HG03060 (cell line): ENCODE measurements around the gene EML5.

Experiments used
- ATAC-seq: cut with Tn5 transposase; IDR thresholded peaks from one replicate; pipeline ENCODE4 v1.9.1; 2021; ENCODE audit warnings: low read depth, moderate number of reproducible peaks; ENCODE audit not compliant: unreplicated experiment

The EML5 gene

DNA sequence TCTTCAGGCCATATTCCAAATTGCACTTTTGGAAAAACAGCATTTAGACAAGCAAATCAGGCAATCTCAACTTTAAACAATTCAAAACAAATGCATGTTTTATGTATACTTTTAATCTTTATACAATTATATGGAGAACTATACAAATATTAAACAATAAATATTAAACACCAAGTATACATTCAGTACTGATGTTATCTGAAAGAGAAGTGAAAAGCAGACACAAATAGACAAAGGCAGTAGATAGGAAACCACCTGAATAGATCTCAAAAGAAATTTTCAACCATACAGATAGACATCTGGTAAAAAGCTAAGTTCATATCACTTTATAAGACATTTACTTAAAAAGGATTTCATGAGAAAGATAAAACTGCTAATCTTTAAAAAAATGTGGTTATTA is 164.7 kb downstream of the EML5 start:
- no peak for ATAC-seq

DNA sequence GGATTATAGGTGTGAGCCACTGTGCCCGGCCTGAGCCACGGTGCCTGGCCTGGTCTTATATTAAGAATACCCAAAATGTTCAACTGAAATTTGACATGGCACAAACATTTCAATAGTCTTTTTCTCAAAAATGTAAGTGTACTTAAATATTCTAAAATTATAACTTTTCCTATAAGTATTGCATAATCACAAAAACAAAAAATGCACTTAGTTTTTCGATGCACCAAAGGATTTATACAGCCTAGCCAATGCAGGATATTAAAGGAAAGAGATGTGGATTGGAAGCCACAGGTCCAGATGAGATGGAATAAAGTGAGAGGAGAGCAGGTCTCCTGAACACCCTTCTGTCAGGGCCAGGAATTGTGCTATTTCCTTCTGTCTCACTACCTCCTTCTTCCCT is 167.1 kb downstream of the EML5 start:
- ATAC-seq = no peak

DNA sequence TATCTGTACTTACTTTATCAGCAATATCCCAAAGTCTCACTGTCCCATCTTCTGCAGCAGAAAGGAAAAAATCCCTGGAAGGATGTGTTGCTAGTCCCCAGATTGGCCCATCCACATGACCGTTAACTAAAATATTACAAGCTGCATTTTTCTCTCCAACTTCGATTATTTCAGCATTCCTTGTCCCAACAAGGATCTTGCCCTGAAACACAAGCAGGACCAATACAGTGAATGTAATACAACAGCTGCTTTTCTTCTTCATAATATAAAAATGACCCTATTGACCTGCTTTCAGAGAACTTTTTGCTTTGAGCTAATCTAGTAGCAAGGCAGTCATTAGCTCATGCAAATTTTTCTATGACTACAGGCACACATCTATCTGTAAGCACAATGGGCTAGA is 171.7 kb downstream of the EML5 start:
- ATAC-seq = no peak

DNA sequence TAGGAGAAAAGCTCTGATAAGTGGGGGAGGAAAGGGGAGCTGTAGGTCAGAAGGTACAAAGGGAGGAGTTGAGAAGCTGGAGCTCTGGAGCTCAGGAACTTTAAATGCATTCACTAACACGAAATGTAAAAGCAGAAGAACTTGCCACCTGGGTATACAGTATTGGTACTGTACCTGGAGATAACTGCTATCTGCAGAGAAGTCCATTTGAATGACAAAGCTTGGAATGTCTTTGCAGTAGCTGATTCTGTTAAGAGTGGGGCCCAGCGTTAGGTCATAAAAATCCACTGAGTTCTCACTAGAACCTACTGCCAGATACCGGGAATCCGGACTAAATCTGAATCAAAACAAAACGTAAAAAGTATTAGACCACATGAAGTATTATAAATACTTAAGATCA is 174.3 kb downstream of the EML5 start:
- no peak for ATAC-seq

DNA sequence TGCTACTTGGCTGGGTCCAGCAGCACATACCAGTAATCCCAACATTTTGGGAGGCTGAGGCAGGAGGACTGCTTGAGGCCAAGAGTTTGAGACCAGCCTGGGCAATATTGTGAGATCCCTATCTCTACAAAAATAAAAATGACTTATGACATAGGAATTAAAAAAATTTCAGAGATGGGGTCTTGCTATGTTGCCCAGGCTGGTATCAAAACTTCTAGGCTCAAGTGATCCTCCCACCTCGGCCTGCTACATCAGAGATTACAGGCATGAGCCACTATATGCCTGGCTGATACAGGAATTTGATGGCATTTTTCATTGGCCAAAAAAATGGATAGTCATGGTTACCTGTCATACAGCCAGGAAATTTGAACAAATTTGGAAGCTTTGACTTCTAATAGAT is 175.3 kb downstream of the EML5 start:
- ATAC-seq = no peak

DNA sequence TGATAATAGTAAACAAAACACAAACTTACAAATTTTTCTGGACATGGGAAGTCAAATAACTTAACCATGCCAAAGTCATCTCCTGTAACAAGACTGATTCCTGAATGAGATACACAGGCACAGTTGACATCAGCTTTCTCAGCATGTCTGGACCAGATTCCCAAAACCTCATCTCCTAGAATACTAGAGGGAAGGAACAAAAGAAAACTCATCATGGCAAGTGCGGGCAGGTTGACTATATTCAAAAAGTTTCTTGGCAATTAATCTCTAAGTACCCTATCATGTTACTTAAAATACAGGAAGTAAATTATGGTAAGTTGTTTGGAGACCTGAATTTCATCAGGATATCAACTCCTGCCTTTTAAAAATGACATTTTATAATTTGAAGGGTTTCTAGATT is 176.1 kb downstream of the EML5 start:
- ATAC-seq = no peak

DNA sequence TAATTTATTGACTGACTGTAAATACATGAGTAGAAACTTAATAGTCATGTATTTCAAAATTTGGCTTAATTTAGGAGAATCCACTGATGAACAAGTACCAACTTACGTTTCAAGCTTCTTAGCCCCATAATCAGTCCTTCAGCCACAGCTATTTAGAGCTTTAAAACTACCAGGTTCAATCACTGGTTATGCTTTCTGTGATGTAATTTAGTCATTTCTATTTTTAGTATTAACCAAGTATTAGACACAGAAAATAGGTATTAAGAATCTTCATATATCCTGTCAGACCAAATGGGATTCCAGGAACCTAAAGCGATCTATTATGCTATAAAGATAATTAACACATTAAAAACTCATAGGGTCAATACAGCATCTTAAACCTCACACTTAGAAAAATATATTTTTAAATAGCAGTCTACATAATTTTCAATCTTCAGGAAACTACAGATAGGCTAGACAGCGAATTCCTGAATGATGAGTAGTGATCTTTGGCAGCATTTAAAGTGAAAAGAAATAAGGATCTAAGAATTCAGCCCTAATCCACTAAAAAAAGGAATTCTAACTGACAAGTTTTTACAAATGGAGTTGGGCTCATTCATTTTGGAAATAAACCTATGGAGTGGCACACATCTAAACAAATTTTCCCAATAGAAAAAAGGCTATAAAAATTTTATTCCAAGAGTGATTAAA is 178.4 kb downstream of the EML5 start:
- no peak for ATAC-seq

DNA sequence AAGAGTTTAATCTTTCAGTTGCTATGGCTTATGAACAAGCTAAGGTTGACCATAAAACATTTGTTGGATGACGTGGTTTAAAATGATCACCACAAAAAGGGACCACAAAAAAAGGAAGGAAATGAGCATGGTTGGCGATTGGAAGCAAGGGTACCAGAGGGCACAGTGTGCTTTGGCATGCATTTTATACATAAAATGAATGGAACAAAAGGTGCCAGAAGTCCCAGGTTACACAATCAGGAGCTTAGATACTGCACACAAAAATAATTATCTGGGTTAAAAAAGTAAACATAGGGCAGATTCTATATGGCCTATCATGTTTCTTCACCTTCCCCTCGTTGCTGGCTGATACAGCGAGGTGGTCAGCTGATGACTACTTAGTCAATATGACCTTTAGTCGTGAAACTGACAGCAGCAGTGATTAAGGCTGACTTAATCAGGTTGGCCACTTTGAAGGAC is 179.2 kb downstream of the EML5 start:
- ATAC-seq = no peak

DNA sequence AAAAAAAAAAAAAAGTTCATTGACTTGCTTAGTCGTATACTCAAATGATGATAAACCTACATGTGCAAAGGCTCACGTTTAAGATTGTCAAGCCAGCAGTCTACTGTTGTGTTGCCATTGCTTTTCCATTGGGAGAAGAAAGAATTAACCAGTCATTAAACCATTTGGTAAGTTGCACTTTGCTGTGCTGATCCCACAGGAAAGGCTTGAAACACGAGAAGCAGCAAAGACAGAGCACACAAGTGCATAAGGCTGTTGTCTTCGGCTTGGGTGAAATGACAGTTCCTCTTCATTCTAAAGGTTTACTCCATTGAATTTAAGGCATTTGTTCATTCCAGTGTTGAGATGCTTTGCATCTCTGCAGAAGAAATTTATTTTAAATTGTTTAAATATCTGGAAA is 179.8 kb downstream of the EML5 start:
- no peak for ATAC-seq

DNA sequence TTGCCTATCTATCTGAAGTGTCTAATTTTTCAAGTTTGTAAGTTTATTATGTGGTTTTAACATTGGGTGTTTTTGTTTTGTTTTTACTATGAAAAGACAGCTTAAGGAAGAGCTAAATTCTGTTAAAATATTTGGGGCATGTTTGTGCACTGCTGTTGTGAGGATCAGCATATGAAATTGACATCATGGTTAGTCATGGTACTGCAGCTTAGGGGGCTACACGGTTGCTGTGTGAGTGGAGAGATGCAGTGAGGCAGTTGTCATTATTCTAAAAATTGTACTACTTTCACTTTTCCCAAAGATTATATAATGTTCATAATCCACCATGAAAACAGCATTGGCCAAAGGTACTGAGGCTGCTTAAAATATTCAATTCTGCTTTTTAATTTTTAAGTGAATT is 180.9 kb downstream of the EML5 start:
- no peak for ATAC-seq

DNA sequence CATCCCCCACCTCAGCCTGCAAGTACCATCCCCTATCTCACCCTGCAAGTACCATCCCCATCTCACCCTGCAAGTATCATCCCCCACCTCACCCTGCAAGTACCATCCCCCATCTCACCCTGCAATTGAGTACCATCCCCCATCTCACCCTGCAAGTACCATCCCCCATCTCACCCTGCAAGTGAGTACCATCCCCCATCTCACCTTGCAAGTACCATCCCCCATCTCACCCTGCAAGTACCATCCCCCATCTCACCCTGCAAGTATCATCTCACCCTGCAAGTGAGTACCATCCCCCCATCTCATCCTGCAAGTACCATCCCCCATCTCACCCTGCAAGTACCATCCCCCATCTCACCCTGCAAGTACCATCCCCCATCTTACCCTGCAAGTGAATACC is 184.9 kb downstream of the EML5 start:
- no peak for ATAC-seq

DNA sequence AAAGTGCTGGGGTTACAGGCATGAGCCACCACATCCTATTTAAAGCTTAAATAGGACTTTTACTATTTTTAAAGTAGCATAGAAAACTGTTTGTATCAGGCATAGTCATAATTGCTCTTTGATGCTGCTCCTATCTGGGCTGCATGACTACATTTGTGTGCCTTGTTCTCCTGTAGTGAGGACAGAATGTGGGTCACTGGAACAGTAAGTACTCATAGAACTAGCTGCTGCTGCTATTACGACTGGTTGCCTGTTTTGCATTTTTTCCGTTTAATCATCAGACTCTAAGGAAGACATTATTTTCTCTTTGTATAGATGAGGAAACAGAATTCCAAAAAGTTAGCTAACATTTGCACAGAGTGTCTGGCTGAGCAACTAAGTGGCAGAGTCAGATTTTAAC is 187.2 kb downstream of the EML5 start:
- ATAC-seq = no peak

DNA sequence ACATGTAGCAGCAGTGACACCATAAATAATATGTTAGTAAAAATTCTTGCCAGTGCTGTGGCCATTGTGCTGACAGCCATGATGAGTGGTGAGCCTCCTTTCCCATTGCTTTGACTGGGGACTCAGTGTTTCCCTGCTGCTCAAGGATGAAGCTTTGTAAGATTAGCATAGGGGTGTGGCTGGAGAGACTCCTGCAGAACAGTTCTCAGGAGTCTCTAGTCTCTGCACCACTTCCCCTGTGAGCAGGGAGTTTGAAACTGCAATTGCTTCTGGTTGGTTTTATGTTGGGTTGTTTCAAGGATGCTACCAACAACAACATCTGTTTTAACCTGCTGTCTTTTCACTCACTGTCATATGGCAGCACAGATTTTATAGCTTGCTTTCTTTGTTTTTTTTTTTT is 188.5 kb downstream of the EML5 start:
- no peak for ATAC-seq

DNA sequence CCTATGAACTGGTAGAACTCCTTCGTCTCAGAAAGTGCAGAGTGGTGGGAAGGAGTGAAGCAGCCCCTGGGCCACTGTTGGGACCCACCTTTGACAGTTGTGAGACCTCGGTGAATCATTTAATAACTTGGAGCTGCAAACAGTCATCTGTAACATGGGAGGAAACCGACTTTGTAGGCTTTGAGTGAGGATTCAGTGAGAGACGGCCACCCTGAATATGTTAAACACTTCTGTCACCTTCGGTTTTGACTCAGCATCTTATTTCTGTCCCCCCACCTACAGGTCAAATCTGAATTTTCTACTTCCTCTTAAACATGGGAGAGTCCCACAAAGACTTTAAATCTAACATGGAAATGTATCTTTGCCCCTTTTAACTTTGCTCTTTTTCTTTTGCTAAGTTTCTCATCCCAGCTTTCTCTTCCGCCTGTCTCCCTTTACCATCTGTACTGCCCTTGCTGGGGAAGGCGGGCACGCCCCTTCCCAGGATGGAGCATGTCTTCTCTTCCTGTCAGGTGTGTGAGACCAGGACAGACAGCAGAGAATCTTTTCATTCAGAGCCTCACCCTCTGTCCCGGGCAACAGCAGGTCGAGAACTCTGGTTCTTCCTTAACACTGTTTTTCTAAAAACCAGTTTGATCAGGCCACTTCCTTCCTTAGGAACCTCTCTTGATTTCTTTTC is 192.9 kb downstream of the EML5 start:
- ATAC-seq = peak; percentile 93

DNA sequence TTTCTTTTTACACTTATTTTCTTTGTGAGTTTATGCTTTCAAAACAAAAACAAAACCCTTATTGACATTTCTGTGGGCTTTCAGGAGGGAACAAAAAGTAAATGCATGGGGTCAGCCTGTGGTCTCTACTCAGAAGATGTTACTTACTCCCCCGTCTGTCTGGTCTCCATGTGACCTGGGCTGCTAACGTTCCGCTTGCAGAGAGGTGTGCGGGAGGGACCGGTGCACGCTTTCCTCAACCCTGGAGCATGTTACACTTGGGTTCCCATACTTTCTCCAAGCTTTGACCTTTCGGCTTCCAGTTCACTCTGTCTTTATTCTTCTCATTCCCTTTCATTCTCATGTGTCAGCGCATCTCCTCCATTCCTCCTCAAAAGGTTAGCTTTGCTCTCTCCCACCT is 193.4 kb downstream of the EML5 start:
- peak; percentile 22 for ATAC-seq

DNA sequence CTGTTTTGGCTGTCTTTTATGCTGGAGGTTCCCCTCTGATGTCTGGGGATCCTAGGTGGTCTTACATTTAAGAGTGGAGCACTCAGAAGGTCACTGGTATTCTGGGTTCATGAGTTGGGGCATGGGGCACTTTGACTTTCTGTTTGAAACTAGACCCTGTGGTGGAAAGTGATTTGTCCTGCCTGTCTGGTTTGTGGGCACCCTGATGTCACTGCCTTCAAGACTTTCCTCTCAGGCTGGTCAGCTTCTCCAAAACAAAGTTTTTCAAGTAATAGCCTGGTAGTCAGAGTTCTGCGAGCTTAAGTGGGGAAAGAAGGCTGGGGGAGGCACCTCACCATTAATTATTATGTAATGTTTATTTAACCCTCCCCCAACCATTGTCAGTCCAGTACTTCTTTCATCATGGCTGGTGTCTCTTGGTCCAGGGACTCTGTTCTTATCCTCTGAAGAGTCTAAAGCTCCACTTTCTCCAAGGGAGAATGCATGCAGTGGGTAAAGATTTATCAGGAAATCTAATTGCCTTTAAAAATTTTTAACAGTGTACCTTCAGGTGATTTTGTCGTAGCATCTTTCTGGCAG is 194.6 kb downstream of the EML5 start:
- ATAC-seq = no peak

DNA sequence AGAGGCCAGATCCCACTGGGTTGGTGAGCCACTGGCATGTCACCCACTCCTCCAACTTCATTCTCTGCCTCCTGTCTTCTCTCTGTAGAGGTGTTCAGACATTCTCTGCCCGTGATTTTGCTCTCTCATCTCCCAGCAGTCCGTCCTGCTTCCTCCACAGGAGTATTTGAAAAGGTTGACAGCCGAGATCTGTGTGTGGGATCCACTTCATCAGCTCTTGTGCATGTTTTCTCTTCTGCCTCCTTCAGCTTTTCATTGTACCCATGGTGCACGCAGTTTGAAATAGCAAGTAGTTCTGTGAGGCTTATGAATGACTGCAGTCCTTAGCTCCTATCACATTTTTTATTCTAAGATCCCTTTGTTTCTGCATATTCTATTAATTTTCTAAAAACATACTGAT is 195.2 kb downstream of the EML5 start:
- no peak for ATAC-seq

DNA sequence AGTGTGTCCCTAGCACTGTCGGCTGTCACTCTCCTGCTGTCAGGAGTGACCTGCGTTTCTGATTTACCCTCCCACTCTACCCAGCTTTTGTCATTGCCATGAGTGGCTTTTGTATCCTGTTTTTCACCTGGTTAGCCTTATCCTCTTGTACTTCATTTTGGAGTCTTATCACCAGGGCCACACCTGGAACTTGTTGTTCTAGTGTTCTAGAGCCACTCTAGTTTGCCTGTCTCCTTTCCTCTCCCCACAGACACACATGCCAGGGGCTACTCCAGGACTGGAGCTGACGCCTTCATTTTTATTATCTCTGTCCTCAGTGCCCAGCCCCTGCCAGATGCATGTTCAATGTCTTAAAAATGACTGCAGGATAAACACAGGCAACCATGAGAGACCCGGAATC is 195.7 kb downstream of the EML5 start:
- ATAC-seq = no peak

DNA sequence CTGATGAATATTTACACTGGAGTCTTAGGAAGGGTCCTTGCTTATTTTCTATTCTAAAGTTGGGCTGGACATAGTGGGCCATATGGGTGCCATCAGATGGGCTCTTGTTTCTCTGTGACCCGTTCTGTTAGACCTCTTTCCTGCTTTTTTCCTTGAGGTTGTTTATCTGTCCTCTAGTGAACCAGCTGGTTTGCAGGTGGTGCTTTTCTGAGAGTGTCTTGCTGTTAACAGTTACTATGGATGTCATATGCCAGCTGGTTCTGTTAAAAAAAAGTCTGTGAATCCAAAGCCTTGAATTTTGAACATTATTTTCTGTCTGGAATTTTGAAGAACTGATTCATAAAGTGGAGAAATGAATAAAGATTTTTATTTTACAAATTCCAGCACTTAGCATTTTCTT is 200.7 kb downstream of the EML5 start:
- no peak for ATAC-seq

DNA sequence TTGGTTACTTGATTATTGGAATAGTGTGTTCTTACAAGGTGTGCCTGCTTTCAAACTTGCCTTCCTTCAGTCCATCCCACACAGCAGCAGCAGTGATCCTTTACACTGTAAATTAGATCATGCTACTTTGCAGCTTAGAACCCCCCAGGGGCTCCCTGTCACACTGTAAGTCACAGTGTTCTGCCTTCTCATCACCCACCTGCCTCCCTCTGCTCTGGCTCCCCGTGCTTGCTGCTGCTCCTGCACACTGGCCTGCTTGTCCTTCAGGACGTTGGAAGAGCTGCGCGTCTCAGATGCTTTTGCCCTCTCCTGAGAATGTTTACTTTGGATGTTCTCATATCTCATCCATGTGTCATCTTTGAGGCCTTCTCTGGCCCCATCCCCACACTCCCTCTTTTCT is 202.6 kb downstream of the EML5 start:
- ATAC-seq = no peak

DNA sequence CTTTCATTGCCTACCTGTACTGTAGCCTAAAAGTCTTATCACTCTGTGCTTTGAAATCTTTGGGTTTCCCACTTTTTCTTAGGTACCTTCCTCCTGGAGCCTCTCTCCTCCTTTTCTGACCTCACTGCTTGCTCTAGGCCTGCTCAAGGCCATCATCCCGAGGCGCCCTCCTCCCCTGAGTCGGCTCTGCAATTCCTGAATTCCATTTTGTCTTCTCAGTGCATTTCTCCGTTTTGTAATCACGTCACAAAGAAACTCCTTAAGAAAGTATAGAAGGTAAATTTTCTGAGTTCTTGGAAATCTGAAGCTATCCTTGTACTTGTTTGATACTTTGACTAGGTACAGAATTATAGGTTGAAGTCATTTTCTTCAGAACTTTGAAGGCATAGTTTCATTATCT is 204.7 kb downstream of the EML5 start:
- ATAC-seq = no peak

DNA sequence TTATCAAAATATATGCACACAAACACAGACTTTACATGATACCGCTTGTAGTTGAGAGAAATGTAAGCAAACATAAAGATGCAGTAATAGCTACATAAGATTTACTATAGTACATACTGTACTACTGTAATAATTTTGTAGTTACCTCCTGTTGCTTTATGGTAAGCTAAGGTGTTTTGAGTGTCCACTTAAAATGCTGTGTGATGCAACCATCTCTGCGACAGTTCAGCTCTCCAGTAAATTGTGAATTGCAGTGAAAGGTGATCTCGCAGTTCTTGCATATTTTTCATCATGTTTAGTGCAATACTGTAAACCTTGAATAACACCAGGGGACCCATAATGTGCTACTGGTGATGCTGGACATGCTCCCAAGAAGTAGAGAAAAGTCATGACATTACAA is 208.3 kb downstream of the EML5 start:
- ATAC-seq = no peak
